ENCODE data around the gene ADAP1. TPM values are rescaled to one million over a fixed set of nuclear protein-coding genes. Genes with fewer than 3 reads are reported as not detected.

Gene ADAP1
- total RNA-seq, 1 experiment from 2014 or later = 3.1 TPM

DNA sequence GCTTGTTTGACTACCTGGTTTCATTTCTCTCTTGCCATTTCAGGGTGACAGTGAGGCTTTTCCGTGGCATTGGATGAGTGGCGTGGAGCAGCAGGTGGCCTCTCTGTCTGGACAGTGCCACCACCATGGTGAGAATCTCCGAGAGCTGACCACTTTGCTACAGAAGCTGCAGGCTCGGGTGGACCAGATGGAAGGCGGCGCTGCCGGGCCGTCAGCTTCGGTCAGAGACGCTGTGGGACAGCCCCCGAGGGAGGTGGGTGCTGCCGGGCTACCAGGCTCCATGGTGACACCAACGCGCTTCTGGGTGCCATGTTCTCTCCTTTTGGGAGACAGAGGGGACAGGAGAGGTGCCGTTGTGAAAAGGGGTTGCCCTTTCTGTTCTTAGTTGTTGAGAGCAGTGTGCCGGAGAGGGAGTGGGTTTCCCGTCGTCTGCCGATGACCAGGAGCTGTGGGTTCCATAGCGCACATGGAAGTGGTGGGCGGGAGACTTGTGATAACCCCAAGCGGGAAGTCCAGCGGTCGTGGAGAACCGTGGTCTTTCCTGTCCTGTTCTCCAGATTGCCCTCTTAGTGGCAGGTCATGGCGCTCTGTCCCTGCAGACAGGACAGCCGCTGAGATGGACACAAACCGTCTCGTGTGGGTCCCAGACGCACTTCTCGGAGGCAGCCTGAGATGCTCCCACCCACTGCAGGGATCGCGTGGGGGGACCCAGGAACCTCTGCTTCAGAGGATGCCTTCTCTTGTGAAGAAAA is 100.9 kb downstream of the ADAP1 start:
- ChIA-PET POLR2A (no interaction called here), CTCF (no interaction called here)
- Histone ChIP-seq H3K27me3 (ENCODE audit: control insufficient read depth, insufficient read depth, low read length) (no peaks in the 10 kb centered on the region), H3K9me3 (ENCODE audit: control insufficient read depth, insufficient read depth, low read depth, low read length) (no peaks in the 10 kb centered on the region), H3K36me3 (ENCODE audit: control insufficient read depth, insufficient read depth, low read length) (peaks cover 13% of the 10 kb centered on the region), H3K4me3 (ENCODE audit: low read depth in 2 of 2, low read length in 2 of 2) (no peak overlapping the region), H3K27ac (ENCODE audit: low read length) (no peak overlapping the region), H3K4me1 (ENCODE audit: control insufficient read depth, insufficient read depth, low read length) (no peaks in the 10 kb centered on the region)
- TF ChIP-seq SIN3A (IDR thresholded peaks at IDR 0.05; ENCODE audit: borderline replicate concordance, insufficient read depth, low read depth, low read length) = no peak
- TF ChIP-seq TCF7L2 (IDR thresholded peaks at IDR 0.05; ENCODE audit: low read depth, low read length) = no peak
- TF ChIP-seq, protein P1, sequence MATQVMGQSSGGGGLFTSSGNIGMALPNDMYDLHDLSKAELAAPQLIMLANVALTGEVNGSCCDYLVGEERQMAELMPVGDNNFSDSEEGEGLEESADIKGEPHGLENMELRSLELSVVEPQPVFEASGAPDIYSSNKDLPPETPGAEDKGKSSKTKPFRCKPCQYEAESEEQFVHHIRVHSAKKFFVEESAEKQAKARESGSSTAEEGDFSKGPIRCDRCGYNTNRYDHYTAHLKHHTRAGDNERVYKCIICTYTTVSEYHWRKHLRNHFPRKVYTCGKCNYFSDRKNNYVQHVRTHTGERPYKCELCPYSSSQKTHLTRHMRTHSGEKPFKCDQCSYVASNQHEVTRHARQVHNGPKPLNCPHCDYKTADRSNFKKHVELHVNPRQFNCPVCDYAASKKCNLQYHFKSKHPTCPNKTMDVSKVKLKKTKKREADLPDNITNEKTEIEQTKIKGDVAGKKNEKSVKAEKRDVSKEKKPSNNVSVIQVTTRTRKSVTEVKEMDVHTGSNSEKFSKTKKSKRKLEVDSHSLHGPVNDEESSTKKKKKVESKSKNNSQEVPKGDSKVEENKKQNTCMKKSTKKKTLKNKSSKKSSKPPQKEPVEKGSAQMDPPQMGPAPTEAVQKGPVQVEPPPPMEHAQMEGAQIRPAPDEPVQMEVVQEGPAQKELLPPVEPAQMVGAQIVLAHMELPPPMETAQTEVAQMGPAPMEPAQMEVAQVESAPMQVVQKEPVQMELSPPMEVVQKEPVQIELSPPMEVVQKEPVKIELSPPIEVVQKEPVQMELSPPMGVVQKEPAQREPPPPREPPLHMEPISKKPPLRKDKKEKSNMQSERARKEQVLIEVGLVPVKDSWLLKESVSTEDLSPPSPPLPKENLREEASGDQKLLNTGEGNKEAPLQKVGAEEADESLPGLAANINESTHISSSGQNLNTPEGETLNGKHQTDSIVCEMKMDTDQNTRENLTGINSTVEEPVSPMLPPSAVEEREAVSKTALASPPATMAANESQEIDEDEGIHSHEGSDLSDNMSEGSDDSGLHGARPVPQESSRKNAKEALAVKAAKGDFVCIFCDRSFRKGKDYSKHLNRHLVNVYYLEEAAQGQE (IDR thresholded peaks at IDR 0.05; ENCODE audit: insufficient read depth in 1 of 2, low read depth in 2 of 2, low read length in 1 of 2) = no peak
- TF ChIP-seq POLR2AphosphoS5 (IDR thresholded peaks at IDR 0.05; ENCODE audit: low read depth, low read length) = no peak
- DNase-seq (ENCODE audit: low read depth, low spot score) (no peak), ATAC-seq (no peak)
- in situ Hi-C loops (cut with HindIII; ENCODE audit: low pct_unique_long_range_greater_than_20kb, low sequenced_read_pairs) = no loop called here
- no TSS peak for BruUV-seq (replicated peaks)
- intact Hi-C loops (cut with micrococcal nuclease; ENCODE audit: unreplicated experiment) = no loop called here

- in situ Hi-C loops (cut with HindIII; ENCODE audit: low pct_unique_long_range_greater_than_20kb, low sequenced_read_pairs) (no loop called here), intact Hi-C loops (cut with micrococcal nuclease; ENCODE audit: unreplicated experiment) (no loop called here)
- Histone ChIP-seq H3K4me1 (ENCODE audit: control insufficient read depth, insufficient read depth, low read length) (no peaks in the 10 kb centered on the region), H3K9me3 (ENCODE audit: control insufficient read depth, insufficient read depth, low read depth, low read length) (no peaks in the 10 kb centered on the region), H3K4me3 (ENCODE audit: low read depth in 2 of 2, low read length in 2 of 2) (no peak overlapping the region), H3K27me3 (ENCODE audit: control insufficient read depth, insufficient read depth, low read length) (no peaks in the 10 kb centered on the region), H3K36me3 (ENCODE audit: control insufficient read depth, insufficient read depth, low read length) (peaks cover 9% of the 10 kb centered on the region), H3K27ac (ENCODE audit: low read length) (no peak overlapping the region)
- ChIA-PET CTCF (no interaction called here), POLR2A (no interaction called here)
- BruUV-seq (replicated peaks) = no TSS peak
- TF ChIP-seq CTCF (IDR thresholded peaks at IDR 0.05) = no peak
- no peak for TF ChIP-seq SIN3A (IDR thresholded peaks at IDR 0.05; ENCODE audit: borderline replicate concordance, insufficient read depth, low read depth, low read length)
- DNase-seq (ENCODE audit: low read depth, low spot score) (no peak), ATAC-seq (no peak)
Observed at GRCh38 chr7:851204-851603, 103.3 kb downstream of the ADAP1 start.

DNA sequence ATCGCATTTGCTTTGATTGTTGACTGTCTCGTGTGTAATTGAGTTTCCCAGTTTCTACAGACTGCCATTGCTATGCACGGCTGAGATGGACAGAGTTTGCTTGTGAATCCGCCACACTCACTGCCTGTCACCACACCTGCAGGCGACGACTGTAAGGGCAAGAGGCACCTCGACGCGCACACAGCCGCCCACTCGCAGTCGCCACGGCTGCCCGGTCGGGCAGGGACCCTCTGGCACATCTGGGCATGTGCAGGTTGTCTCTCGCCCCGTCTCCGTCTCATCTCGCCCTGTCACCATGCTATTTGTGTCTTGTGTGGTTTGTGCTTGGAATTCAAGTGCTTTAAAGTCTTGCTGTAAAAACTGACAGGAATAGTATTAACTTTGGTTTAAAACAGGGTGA is 104.7 kb downstream of the ADAP1 start:
- CTCF ChIA-PET = no interaction called here
- Histone ChIP-seq H3K36me3 (ENCODE audit: control insufficient read depth, insufficient read depth, low read length) (peaks cover 6% of the 10 kb centered on the region), H3K27ac (ENCODE audit: low read length) (no peak overlapping the region), H3K4me3 (ENCODE audit: low read depth in 2 of 2, low read length in 2 of 2) (no peak overlapping the region), H3K9me3 (ENCODE audit: control insufficient read depth, insufficient read depth, low read depth, low read length) (no peaks in the 10 kb centered on the region), H3K27me3 (ENCODE audit: control insufficient read depth, insufficient read depth, low read length) (no peaks in the 10 kb centered on the region), H3K4me1 (ENCODE audit: control insufficient read depth, insufficient read depth, low read length) (no peaks in the 10 kb centered on the region)
- POLR2A ChIA-PET = no interaction called here
- TF ChIP-seq TCF7L2 (IDR thresholded peaks at IDR 0.05; ENCODE audit: low read depth, low read length) = no peak
- TF ChIP-seq POLR2AphosphoS5 (IDR thresholded peaks at IDR 0.05; ENCODE audit: low read depth, low read length) = no peak
- no peak for TF ChIP-seq CTCF (IDR thresholded peaks at IDR 0.05)
- TF ChIP-seq, protein P1 (IDR thresholded peaks at IDR 0.05; ENCODE audit: insufficient read depth in 1 of 2, low read depth in 2 of 2, low read length in 1 of 2) = no peak
- no peak for TF ChIP-seq SIN3A (IDR thresholded peaks at IDR 0.05; ENCODE audit: borderline replicate concordance, insufficient read depth, low read depth, low read length)
- in situ Hi-C loops (cut with HindIII; ENCODE audit: low pct_unique_long_range_greater_than_20kb, low sequenced_read_pairs) = no loop called here
- no TSS peak for BruUV-seq (replicated peaks)
- intact Hi-C loops (cut with micrococcal nuclease; ENCODE audit: unreplicated experiment) = no loop called here
- no peak for ATAC-seq
- no peak for DNase-seq (ENCODE audit: low read depth, low spot score)
